Panc1 (cell line): ENCODE measurements around the gene IQGAP1. TPM values are rescaled to one million over a fixed set of nuclear protein-coding genes. Genes with fewer than 3 reads are reported as not detected.
A peak's percentile ranks its signal among the peaks of the same experiment; 100 is the strongest.
"Not testable (repeated sequence)": the region's sequence is repeated elsewhere in the genome, so short reads cannot be mapped to it uniquely, and the experiment has no call there.

Source experiments
- ATAC-seq: fragments of 200-7000 bp; cut with Tn5 transposase; 2 replicates; pipeline ENCODE4 v1.9.1; 2020; ENCODE audit warnings: mild to moderate bottlenecking, moderate library complexity
- BruUV-seq: library from RNA; stranded (reverse); fragments of 400-500 nt; replicated peaks from 2 replicates; lab custom pipeline; 2021; lab: Mats Ljungman, UMichigan
- CTCF ChIA-PET: fragments of 300-600 bp; sonication (Branson Sonifier 250); formaldehyde crosslinking; loops from one replicate; lab custom pipeline; 2022; ENCODE audit warnings: antibody characterized with exemption; lab: Charles Lee
- POLR2A ChIA-PET: fragments of 300-600 bp; sonication (Branson Sonifier 250); formaldehyde crosslinking; loops from one replicate; lab custom pipeline; 2022; ENCODE audit warnings: antibody characterized with exemption; lab: Charles Lee
- DNase-seq: peaks from one replicate; pipeline ENCODE4 v3.0.0-alpha.2; 2010; ENCODE audit warnings: low read depth, low spot score
- H3K27ac ChIP-seq: 2 replicates; pipeline ENCODE4 v1.5.1; 2011; ENCODE audit warnings: mild to moderate bottlenecking, low read length, inconsistent platforms
- H3K27me3 ChIP-seq: fragments of 200-500 bp; sonication (Bioruptor generic); 2 replicates; pipeline ENCODE4 v1.6.0; 2014; ENCODE audit warnings: low read length, inconsistent platforms; ENCODE audit not compliant: control insufficient read depth, insufficient read depth
- H3K36me3 ChIP-seq: fragments of 200-500 bp; sonication (Bioruptor generic); 2 replicates; pipeline ENCODE4 v1.5.1; 2014; ENCODE audit warnings: inconsistent platforms, mild to moderate bottlenecking, low read length, moderate library complexity; ENCODE audit not compliant: control insufficient read depth, insufficient read depth
- H3K4me1 ChIP-seq: 2 replicates; pipeline ENCODE4 v1.5.1; 2011; ENCODE audit warnings: inconsistent platforms, mild to moderate bottlenecking, low read length, moderate library complexity; ENCODE audit not compliant: control insufficient read depth, insufficient read depth
- H3K4me3 ChIP-seq, 2 experiments: 2 replicates each; pipeline ENCODE4 v1.5.1; 2011 to 2012; ENCODE audit warnings: low read depth in 2 of 2, low read length in 2 of 2, mild to moderate bottlenecking in 2 of 2, inconsistent platforms in 1 of 2, moderate library complexity in 1 of 2
- H3K9me3 ChIP-seq: fragments of 200-500 bp; sonication (Bioruptor generic); 2 replicates; pipeline ENCODE4 v1.5.1; 2014; ENCODE audit warnings: low read depth, mild to moderate bottlenecking, inconsistent platforms, low read length, moderate library complexity; ENCODE audit not compliant: control insufficient read depth, insufficient read depth
- CTCF ChIP-seq: fragments of 450-650 bp; IDR thresholded peaks from 2 replicates; pipeline ENCODE4 v1.5.1; 2017; ENCODE audit warnings: mild to moderate bottlenecking
- POLR2AphosphoS5 ChIP-seq: IDR thresholded peaks from 2 replicates; pipeline ENCODE4 v1.6.1; 2012; ENCODE audit warnings: mild to moderate bottlenecking, low read depth, low read length, moderate library complexity
- REST ChIP-seq, 2 experiments: IDR thresholded peaks; 2 replicates each; pipeline ENCODE4 v1.6.1; 2011 to 2012; ENCODE audit warnings: low read depth in 2 of 2, control low read depth in 1 of 2, low read length in 1 of 2, mild to moderate bottlenecking in 1 of 2, moderate library complexity in 1 of 2; ENCODE audit not compliant: insufficient read depth in 1 of 2
- SIN3A ChIP-seq: IDR thresholded peaks from 2 replicates; pipeline ENCODE4 v1.6.1; 2012; ENCODE audit warnings: low read depth, mild to moderate bottlenecking, low read length, moderate library complexity, borderline replicate concordance; ENCODE audit not compliant: insufficient read depth
- TCF7L2 ChIP-seq: IDR thresholded peaks from 2 replicates; pipeline ENCODE4 v1.6.1; 2011; ENCODE audit warnings: mild to moderate bottlenecking, low read depth, low read length, inconsistent platforms
- in situ Hi-C: cut with HindIII; loops from 2 replicates; pipeline ENCODE4 v1.10.0; 2016; ENCODE audit warnings: low sequenced_read_pairs, low pct_unique_long_range_greater_than_20kb
- intact Hi-C: fragments of 100-400 bp; cut with micrococcal nuclease; formaldehyde crosslinking; loops from one replicate; pipeline ENCODE4 v1.10.0; 2022; ENCODE audit not compliant: unreplicated experiment
- total RNA-seq: library from RNA; stranded (reverse); gene quantifications from one replicate; pipeline ENCODE4 v1.2.1, GENCODE V29; 2021; ENCODE audit not compliant: unreplicated experiment

IQGAP1 gene
- total RNA-seq, 1 experiment from 2014 or later = 228 TPM

GRCh38 chr15:90344662-90345061 lies 43.4 kb upstream of the IQGAP1 start:
- DNase-seq (no peak), ATAC-seq (no peak)
- Histone ChIP-seq H3K4me1 (no peaks in the 10 kb centered on the region; the same call in 1 of the 2 replicates), H3K4me3 (no peak overlapping the region), H3K27ac (no peak overlapping the region), H3K36me3 (no peaks in the 10 kb centered on the region), H3K9me3 (no peaks in the 10 kb centered on the region), H3K27me3 (no peaks in the 10 kb centered on the region)
- in situ Hi-C loops (no loop called here), intact Hi-C loops (no loop called here)
- TF ChIP-seq TCF7L2 (no peak), POLR2AphosphoS5 (no peak), CTCF (no peak), SIN3A (no peak), REST (IDR thresholded peaks at IDR 0.05; ENCODE audit: insufficient read depth in 1 of 2, low read depth in 2 of 2, low read length in 1 of 2) (no peak)
- ChIA-PET CTCF (no interaction called here), POLR2A (no interaction called here)
- no TSS peak for BruUV-seq

- CTCF ChIA-PET = no interaction called here
- in situ Hi-C loops (no loop called here), intact Hi-C loops (no loop called here)
- H3K9me3 ChIP-seq = no peaks in the 10 kb centered on the region
- TF ChIP-seq TCF7L2 = no peak
- no peak for TF ChIP-seq SIN3A
- TF ChIP-seq REST (IDR thresholded peaks at IDR 0.05; ENCODE audit: insufficient read depth in 1 of 2, low read depth in 2 of 2, low read length in 1 of 2) = no peak
- no peak for TF ChIP-seq CTCF
- TF ChIP-seq POLR2AphosphoS5 = no peak
- no peak for DNase-seq
- H3K4me1 ChIP-seq = no peaks in the 10 kb centered on the region; the same call in 1 of the 2 replicates
- no peaks in the 10 kb centered on the region for H3K36me3 ChIP-seq
- no TSS peak for BruUV-seq
- H3K4me3 ChIP-seq = no peak overlapping the region
- POLR2A ChIA-PET = no interaction called here
- no peaks in the 10 kb centered on the region for H3K27me3 ChIP-seq
- peak; percentile 43; the same call in 1 of the 2 replicates for ATAC-seq
- no peak overlapping the region for H3K27ac ChIP-seq
These were observed 42.2 kb upstream of the IQGAP1 start for GRCh38 chr15:90345857-90346256.

- H3K36me3 ChIP-seq, POLR2A ChIA-PET, H3K9me3 ChIP-seq, intact Hi-C loops, H3K4me1 ChIP-seq, in situ Hi-C loops, DNase-seq, ATAC-seq, CTCF ChIA-PET, H3K4me3 ChIP-seq, H3K27me3 ChIP-seq, H3K27ac ChIP-seq, BruUV-seq: not testable (repeated sequence)
These were observed 40.5 kb upstream of the IQGAP1 start for GRCh38 chr15:90347431-90348065.
